HFFc6 (cell line): ENCODE data around the gene PDXP. TPM values are rescaled to one million over a fixed set of nuclear protein-coding genes. Genes with fewer than 3 reads are reported as not detected.
"Not testable (repeated sequence)": the region's sequence is repeated elsewhere in the genome, so short reads cannot be mapped to it uniquely, and the experiment has no call there.

Source experiments
- DNase-seq: peaks from one replicate; pipeline ENCODE4 v3.0.0-alpha.2; 2018
- H3K27ac Mint-ChIP-seq: 2 replicates; pipeline ENCODE4 v1.8.0; 2020; ENCODE audit warnings: mild to moderate bottlenecking, mixed read lengths
- H3K27me3 Mint-ChIP-seq: 2 replicates; pipeline ENCODE4 v1.8.0; 2021; ENCODE audit warnings: mild to moderate bottlenecking, moderate library complexity, mixed read lengths; ENCODE audit not compliant: insufficient read depth
- H3K36me3 Mint-ChIP-seq: 2 replicates; pipeline ENCODE4 v1.8.0; 2021; ENCODE audit warnings: low read depth, mixed read lengths
- H3K4me1 Mint-ChIP-seq: 2 replicates; pipeline ENCODE4 v1.8.0; 2020; ENCODE audit warnings: low read depth, mixed read lengths
- H3K4me3 Mint-ChIP-seq: 2 replicates; pipeline ENCODE4 v1.8.0; 2020; ENCODE audit warnings: mild to moderate bottlenecking, moderate library complexity, mixed read lengths
- H3K9me3 Mint-ChIP-seq: 2 replicates; pipeline ENCODE4 v1.8.0; 2020; ENCODE audit warnings: mild to moderate bottlenecking, mixed read lengths
- CTCF ChIP-seq: fragments of 200-600 bp; sonication (generic); IDR thresholded peaks from 2 replicates; pipeline ENCODE4 v1.5.0; 2021; ENCODE audit warnings: antibody characterized with exemption, mild to moderate bottlenecking
- long read RNA-seq: library from polyadenylated mRNA; unstranded; transcript quantifications from one replicate; pipeline ENCODE4 v2.0.0, GENCODE V29; 2019
- total RNA-seq, 6 experiments: library from RNA; stranded (reverse); fragmentation: NEBNext Ultra II Directional; extraction: Animal tissue kit (Norgen Biotek cat#: 25700); gene quantifications; 2 replicates in 1 of 6; 3 replicates in 5 of 6; pipeline ENCODE4 v1.2.3, GENCODE V29; 2021

The PDXP gene
- total RNA-seq, result 10 to 100 TPM; 15.3 to 24.5 (median 18.4) TPM
- long read RNA-seq, partial matches to known transcripts, result 0 of 1 reads
- long read RNA-seq, other reads (novel, unspliced or antisense), result 0 of 1 reads

GRCh38 chr22:37658133-37659065 lies at the start of gene PDXP:
Gene PDXP, plus strand, starts transcription at chr22:37658723. Its CDS starts 60 bp downstream, at chr22:37658783.
- Mint-ChIP-seq H3K27me3 (no peaks in the 10 kb centered on the region; the same call in 1 of the 2 replicates), H3K36me3 (no peaks in the 10 kb centered on the region), H3K27ac (peak within 1 kb of the TSS; percentile 97), H3K9me3 (no peaks in the 10 kb centered on the region), H3K4me1 (peaks cover 40% of the 10 kb centered on the region), H3K4me3 (peak within 1 kb of the TSS; percentile 92)
- peak; percentile 100 for DNase-seq
- TF ChIP-seq CTCF, result no peak

- H3K4me3 Mint-ChIP-seq, result peak overlapping the region; percentile 96
- peaks cover 9% of the 10 kb centered on the region for H3K27me3 Mint-ChIP-seq
- peaks cover 39% of the 10 kb centered on the region for H3K4me1 Mint-ChIP-seq
- no peak for DNase-seq
- H3K36me3 Mint-ChIP-seq, result peaks cover 9% of the 10 kb centered on the region; the same call in 1 of the 2 replicates
- peak overlapping the region; percentile 91 for H3K27ac Mint-ChIP-seq
- no peaks in the 10 kb centered on the region for H3K9me3 Mint-ChIP-seq
- no peak for TF ChIP-seq CTCF
Measured at GRCh38 chr22:37609240-37610152, 49.0 kb upstream of the PDXP start.

GRCh38 chr22:37610153-37610475 lies 48.4 kb upstream of the PDXP start:
- H3K27ac Mint-ChIP-seq, result peak overlapping the region; percentile 91
- DNase-seq, H3K9me3 Mint-ChIP-seq, H3K27me3 Mint-ChIP-seq, H3K36me3 Mint-ChIP-seq: not testable (repeated sequence)
- H3K4me1 Mint-ChIP-seq, result peaks cover 39% of the 10 kb centered on the region
- H3K4me3 Mint-ChIP-seq, result peak overlapping the region; percentile 96

GRCh38 chr22:37610480-37611129 lies 47.9 kb upstream of the PDXP start:
- peak overlapping the region; percentile 96 for H3K4me3 Mint-ChIP-seq
- DNase-seq, result no peak
- H3K4me1 Mint-ChIP-seq, result peaks cover 39% of the 10 kb centered on the region
- peaks cover 3% of the 10 kb centered on the region for H3K27me3 Mint-ChIP-seq
- H3K27ac Mint-ChIP-seq, result peak overlapping the region; percentile 91; the same call in 1 of the 2 replicates
- H3K36me3 Mint-ChIP-seq, result peaks cover 9% of the 10 kb centered on the region; the same call in 1 of the 2 replicates
- no peaks in the 10 kb centered on the region for H3K9me3 Mint-ChIP-seq
- TF ChIP-seq CTCF, result no peak

- no peak for DNase-seq
- Mint-ChIP-seq H3K27ac (peak overlapping the region; percentile 26; the same call in 1 of the 2 replicates), H3K4me1 (peaks cover 39% of the 10 kb centered on the region), H3K4me3 (peak overlapping the region; percentile 17), H3K36me3 (peaks cover 12% of the 10 kb centered on the region; the same call in 1 of the 2 replicates), H3K9me3 (no peaks in the 10 kb centered on the region), H3K27me3 (peaks cover 3% of the 10 kb centered on the region)
- TF ChIP-seq CTCF, result no peak
Measured at GRCh38 chr22:37611207-37611606, 47.3 kb upstream of the PDXP start.
